Measurements from ENCODE around the gene SREBF1.

The SREBF1 gene

DNA sequence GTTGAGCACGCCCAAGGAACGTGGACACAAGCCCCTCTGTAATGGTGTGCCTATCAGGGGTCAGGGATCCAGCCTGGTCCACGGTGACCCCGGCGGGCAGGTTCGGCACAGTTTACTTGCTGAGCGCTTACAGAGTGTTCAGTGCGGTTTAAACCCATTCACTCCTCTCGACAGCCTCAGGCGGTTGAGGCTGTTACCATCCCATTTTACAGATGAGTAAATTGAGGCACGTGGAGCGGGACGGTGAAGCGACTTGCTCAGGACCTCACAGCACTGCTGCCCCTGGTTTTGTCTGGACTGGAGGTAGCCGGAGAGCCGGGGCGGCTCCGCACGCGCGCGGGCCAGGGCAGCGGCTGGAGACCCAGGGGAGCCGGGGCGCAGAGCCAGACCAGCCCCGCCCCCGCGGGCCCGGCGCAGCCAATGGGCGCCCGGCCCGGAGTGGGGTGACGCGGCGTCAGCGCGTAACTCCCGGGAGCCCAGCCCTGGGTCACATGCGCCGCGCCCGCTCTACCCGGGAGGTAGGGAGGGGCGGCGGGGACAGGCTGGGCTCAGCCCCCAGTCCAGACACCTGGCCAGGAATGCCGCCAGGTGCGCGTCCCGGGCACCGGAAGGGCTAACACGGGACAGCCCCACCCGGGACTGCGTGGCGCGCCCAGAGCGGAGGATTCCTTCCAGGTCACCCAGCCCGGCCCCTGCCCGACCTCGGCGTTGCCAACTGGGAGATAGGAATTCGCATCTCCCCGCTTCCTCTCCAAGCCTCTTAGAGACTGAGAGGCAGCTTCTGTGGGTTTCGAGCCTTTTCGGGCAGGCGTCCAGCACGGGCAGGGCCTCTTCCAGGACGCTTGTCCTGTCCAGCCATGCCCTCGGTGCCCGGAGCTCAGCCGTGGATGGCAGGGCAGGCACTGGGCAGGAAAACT lies 3.3 kb upstream of the SREBF1 start:
- peak; percentile 81 for DNase-seq

DNA sequence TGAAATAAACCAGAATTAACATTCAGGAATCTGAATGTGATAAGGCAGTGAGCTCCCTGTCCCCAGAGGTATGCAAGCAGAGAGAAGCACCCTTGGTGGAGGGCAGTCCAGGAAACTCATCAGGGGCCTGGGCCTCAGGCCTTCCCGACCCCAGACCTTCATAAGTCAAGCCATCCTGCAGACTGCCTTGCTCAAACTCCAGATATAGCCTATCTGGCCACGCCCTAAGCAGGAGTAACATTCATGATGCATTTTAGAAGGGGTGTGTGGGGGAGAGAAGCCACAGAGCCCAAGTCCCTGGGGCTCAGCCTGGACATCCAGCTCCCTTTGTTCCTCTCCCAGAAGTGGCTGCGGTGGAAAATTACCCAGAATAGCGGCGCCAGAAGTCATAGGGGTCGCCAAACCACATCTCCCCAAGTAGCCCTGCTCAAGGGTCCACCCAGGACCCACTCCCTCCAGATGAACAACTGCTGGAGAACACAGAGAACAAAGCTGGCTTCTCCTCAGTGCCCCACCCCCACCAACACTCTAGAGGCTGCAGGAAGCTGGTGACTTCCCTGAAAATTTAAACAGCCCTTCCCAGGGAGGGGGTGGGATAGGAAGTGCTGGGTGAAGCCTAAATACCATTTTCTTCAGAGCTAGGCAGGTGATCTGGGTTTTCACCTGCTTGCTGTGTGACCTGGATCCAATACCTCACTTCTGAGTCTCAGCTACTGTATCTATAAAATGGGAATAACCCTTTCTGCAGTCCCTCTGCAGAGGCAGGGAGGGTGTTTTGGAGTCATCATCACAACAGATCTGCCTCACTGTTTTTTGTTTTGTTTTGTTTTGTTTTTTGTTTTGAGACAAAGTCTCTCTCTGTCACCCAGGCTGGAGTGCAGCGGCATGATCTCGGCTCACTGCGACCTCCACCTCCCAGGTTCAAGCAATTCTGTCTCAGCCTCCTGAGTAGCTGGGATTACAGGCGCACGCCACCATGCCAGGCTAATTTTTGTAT lies 1.5 kb upstream of the SREBF1 start:
- no peak for DNase-seq

GRCh38 chr17:17837380-17837821 lies 615 bp upstream of the SREBF1 start:
- no peak for DNase-seq

DNA sequence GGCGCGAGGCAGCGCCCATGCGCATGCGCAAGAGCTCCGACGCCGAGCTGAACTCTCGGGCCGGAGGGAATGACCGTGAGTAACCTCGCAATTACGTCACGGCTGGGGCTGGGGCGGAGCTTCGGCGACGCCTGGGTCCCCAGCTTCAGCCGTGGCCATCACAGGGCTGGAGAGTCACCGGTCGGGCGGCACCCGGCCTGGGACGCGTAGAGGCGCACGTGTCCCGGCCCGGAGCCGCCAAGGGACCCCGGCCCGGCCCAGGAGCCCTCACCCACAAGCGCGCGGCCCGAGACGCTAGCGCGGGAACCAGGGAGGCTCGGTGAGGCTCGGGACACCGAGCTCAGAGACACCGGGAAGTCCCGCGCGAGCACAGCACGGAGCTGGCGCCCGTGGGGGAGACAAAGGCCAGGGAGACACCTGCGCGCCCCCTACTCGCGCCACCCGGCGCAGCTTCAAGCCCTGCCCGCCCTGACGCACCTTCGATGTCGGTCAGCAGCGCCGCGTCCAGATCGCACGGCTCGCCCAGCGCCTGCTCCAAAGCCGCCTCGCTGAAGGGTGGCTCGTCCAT lies 452 bp downstream of the SREBF1 start:
- DNase-seq = peak; percentile 97

DNA sequence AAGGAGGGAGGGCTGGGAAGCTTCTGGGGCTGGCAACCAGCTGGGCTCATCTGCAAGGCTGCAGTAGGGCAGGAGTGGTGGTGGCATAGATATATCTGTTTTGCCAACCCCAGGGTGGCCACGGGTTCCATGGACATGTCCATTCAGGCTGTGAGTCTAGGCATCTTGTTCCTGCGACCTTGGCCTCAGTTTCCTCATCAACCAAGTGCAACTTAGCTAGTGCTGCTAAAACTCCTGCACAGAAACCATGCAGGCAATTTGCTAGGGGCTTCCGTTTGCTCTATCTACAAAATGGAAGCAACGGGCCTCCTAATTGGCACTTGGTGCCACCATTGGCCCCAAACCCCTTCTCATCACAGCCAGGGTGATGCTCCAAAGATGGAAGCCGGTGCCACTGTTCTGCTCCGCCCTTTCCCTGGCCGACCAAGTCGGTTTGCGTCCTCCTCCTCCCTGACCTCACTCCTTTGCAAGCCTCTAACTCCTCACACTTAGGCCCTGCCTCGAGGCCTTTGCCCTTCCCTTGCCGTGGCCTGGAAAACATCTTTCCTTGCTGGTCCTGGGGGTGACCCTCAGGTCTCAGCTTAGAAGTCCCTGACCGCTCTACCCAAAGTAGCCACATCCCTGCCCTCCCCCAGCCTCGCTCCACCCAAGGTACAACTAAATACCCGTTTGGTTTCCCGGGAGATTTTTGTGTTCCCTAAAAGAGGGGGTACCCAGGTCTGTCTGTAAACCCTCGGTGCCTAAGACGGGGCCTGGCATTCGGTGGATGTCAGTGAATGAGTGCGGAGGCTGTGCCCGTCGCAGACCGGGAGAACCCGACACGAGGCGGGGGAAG lies 1.2 kb downstream of the SREBF1 start:
- no peak for DNase-seq

DNA sequence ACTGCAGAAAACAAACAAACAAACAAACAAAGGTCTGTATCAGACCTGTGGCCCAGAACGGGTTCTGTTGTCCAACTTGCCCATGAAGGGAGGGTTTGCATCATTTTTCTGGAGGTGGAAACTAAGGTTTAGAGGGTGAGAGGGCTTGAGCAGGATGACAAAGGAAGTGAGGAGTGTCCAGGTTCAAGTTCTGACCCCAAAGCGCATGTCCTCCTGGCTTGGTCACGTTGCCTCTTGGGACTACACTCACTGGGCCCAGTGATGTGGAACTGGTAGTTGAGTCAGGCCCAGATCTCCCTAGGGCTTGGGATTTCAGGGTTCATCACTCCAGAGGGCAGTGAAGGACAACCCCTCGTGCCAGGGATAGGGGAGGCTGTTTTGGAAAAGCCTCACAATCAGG lies 1.8 kb downstream of the SREBF1 start:
- no peak for DNase-seq

DNA sequence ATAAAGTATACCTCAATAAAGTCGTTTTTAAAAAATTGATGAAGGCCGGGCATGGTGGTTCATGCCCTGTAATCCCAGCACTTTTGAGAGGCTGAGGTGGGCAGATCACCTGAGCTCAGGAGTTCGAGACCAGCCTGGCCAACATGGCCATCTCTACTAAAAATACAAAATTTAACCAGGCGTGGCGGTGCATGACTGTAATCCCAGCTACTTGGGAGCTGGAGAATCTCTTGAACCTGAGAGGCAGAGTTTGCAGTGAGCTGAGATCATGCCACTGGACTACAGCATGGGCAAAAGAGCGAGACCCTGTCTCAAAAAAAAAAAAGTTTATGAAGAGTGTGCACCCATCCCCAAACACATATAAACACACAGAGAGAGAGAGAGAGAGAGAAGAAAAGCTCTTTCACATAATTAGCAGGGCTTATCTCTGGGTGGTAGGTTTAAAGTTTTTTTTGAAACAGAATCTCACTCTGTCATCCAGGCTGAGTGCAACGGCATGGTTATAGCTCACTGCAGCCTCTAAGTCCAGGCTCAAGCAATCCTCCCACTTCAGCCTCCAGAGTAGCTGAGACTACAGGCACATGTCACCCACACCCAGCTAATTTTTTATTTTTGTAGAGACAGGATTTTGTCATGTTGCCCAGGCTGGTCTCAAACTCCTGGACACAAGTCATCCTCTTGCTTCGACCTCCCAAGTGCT lies 3.0 kb downstream of the SREBF1 start:
- DNase-seq = no peak

GRCh38 chr17:17832032-17832363 lies 4.8 kb downstream of the SREBF1 start:
- DNase-seq = no peak

- no peak for DNase-seq
These were observed 5.4 kb downstream of the SREBF1 start for GRCh38 chr17:17831208-17832031.

DNA sequence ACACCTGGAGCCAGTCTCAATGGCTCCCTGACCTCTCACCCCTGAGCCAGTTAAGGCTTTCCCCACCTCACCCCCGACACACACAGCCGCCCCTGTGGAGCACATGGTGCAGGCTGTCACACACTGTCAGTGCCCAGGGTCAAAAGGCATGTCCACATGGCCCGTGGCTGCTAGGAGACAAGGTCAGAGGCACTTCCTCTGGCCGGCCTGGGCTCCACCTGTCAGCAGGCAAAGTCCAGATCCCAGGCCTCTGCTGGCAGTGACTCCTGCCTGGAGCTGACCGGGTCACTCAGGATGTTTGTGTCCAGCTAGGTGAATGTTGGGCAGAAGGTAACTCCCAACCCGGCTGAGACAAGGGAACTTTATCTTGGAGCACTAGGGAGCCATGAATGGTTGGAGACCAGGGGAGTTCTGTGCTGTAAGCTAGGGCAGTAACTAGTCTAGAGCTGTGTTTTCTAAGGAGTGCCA lies 6.0 kb downstream of the SREBF1 start:
- DNase-seq = no peak

DNA sequence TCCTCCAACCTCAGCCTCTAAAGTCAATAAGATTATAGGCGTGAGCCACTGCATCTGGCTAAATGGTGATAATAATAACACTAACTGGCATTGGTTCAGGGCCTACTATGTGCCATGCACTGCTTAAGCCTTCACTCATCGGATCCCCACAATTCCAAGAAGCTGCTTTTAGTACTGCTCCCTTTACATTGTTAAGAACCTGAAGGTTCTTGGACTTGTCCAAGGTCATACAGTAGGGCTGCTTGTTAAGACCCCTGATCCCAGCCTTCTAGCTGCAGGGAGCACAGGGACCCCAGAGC lies 6.6 kb downstream of the SREBF1 start:
- no peak for DNase-seq

DNA sequence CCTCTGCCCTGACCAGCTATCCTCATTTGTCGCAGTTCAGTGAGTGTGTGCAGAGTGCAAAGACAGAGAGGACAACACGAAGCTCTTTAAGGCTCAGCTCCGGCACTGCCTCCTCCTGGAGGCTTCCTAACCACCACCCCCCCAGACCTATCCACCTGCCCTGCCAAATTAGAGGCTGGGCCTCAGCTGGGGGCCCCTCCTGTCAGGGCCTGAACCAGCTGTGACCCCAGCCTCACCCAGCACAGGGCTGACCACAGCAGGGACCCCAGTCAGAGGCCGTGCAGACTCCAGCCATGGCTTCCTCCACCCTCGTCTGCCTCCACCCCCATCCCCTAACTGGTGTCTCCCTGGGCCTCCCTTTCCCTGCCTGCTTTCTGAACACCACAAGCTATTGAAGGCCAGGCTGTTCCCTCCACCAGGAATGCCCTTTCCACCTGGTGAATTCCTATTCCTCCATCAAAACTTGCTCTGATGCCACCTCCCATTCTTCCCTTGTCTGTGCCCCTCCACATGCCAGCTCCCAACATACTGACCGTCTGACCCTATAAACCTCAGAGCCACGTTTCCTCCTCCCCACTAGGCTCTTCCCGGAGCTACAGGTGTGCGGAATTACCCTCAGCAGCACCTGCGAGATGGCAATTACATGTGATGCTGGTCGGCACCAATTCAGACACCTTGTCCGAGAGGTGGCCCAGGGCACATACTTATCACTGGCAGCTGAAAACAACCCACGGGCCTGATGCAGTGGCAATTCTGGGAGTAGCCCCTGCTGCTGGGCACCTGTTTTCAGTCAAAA lies 8.8 kb downstream of the SREBF1 start:
- DNase-seq = no peak

- no peak for DNase-seq
These were observed 9.6 kb downstream of the SREBF1 start for GRCh38 chr17:17826942-17827785.

DNA sequence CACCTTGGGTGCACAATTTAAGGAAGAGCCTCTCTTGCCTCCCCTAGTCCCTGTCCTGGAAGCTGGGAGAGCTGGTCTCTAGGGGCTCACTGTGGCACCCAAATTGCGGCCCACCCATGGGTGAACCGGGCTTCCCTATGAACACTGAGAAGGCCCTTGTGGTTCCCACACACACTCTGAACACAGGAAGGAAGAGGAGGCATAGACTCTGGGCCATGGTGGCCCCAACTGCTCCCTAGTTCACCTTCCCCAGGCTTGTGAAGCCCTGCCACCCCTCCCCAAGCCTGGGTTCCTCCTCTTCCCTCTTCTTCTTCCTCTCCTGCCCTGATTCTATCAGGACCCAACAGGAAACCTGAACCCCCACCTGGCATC lies 10.5 kb downstream of the SREBF1 start:
- no peak for DNase-seq

GRCh38 chr17:17824783-17825614 lies 11.8 kb downstream of the SREBF1 start:
- DNase-seq = no peak

DNA sequence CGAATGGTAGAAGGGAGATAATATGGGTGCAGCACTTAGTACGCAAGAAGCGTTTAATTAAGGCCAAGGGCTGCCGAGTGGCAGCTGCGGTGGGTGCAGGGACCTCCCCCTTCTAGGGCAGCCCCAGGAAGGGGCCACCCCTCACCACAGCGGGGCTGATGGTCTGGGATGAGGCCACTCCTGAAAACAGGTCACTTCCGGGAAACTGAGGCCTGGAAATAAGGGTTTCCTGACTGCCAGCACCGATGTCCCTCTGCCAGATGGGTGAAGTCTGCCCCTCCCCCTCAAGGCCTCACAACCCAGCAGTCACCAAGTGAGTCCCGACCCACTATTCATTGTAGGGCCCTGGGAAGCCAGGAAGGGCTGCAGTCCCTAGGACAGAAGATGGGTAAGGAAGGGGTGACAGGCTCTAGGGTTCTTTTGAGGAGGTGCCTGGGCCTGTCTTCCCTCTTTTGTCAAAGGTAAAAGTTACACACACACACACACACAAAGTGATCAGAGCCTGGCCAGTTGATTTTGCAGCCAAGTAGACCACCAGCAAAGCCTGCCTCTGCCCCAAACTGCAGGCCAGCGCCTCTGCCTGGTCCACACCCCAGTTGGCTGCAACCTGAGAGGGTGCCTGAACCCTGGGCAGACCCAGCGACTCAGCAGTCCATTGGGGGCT lies 12.5 kb downstream of the SREBF1 start:
- no peak for DNase-seq

GRCh38 chr17:17823433-17824118 lies 13.2 kb downstream of the SREBF1 start:
- DNase-seq = peak; percentile 71

Measured in stimulated activated CD4-positive, alpha-beta T cell treated with anti-CD3 and anti-CD28 coated beads, Interleukin-4, amount 100 ng/mL, for 1 hour (primary cell).